Activated T-cell treated with anti-CD3 and anti-CD28 coated beads, Interleukin-2, amount 50 U/mL, for 72 hours (primary cell): ENCODE data around the gene PPP2R5E. TPM values are rescaled to one million over a fixed set of nuclear protein-coding genes. Genes with fewer than 3 reads are reported as not detected.

Source experiments
- ATAC-seq, 2 donors: fragments of 150-1000 bp; cut with Tn5 transposase; replicated peaks in 1 of 2; 2 replicates each; pipeline ENCODE4 v1.10.0; 2021; ENCODE audit warnings: moderate library complexity in 2 of 2, mild to moderate bottlenecking in 1 of 2
- DNase-seq, 2 donors: peaks; one replicate each; pipeline ENCODE4 v3.0.0; 2021 to 2022; ENCODE audit warnings: mixed read lengths in 1 of 2
- H3K27ac Mint-ChIP-seq: one replicate; pipeline ENCODE4 v1.8.0; 2022; ENCODE audit warnings: mild to moderate bottlenecking, moderate library complexity, mixed read lengths
- H3K27me3 Mint-ChIP-seq: one replicate; pipeline ENCODE4 v1.8.0; 2022; ENCODE audit warnings: low read depth, mixed read lengths
- H3K36me3 Mint-ChIP-seq, 2 donors: one replicate each; pipeline ENCODE4 v1.8.0; 2022; ENCODE audit warnings: mixed read lengths in 2 of 2, mild to moderate bottlenecking in 1 of 2; ENCODE audit not compliant: insufficient read depth in 2 of 2
- H3K4me1 Mint-ChIP-seq: one replicate; pipeline ENCODE4 v1.8.0; 2022; ENCODE audit warnings: low read depth, mixed read lengths
- H3K4me3 Mint-ChIP-seq, 2 donors: one replicate each; pipeline ENCODE4 v1.8.0; 2022; ENCODE audit warnings: mild to moderate bottlenecking in 2 of 2, mixed read lengths in 2 of 2, moderate library complexity in 2 of 2
- H3K9me3 Mint-ChIP-seq, 2 donors: one replicate each; pipeline ENCODE4 v1.8.0; 2022; ENCODE audit warnings: mixed read lengths in 2 of 2
- total RNA-seq, 2 donors: library from RNA; stranded (reverse); gene quantifications; one replicate each; pipeline ENCODE4 v1.2.3, GENCODE V29; 2022

PPP2R5E gene
- total RNA-seq, 2 donors from 2014 or later, result 40.6 to 44.9 TPM

DNA sequence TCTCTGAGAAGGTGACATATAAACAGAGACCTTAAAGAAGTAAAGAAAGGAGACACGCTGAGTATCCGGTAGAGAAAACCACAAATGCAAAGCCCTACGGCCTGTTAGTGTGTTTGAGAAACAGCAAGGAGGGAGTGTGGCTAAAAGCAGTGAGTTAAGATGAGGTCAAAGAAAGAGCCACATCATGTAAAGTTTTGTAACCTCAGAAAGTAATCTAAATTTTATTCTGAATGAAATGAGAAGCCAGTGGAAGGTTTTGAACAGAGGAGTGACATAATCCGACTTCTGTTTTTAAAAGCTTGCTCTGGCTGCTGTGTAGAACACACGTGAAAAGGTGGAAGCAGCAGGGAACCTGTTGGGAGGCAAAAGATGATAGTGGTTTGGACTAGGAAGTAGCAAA is 32.6 kb downstream of the PPP2R5E start:
- Mint-ChIP-seq H3K27me3 (no peaks in the 10 kb centered on the region), H3K36me3 (peaks cover 0 to 3% of the 10 kb centered on the region in 2 donors), H3K4me3 (peak overlapping the region; percentile 20 to 57), H3K4me1 (peaks cover 56% of the 10 kb centered on the region), H3K27ac (peak overlapping the region; percentile 38), H3K9me3 (peaks cover 0 to 3% of the 10 kb centered on the region in 2 donors)
- DNase-seq (peak; percentile 35 to 46), ATAC-seq (peak; percentile 94 to 99)

DNA sequence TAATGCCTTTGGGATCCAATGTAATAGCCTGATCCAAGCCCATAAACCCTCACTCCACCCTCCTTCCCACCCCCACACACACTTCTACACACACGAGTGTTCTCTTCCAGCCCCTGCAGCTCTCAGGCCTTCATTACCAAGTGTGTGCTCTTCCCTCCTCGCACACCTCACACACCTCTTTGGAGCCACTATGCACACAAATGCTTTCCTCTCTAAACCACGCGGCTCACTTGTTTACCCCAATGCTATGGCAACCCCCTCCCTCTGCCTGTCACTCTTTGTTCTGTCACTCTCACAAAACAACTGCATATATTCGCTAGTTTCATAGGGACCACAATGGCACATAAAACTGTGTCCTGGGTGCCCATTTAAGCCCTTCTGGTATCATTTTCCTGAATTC is 35.1 kb downstream of the PPP2R5E start:
- H3K4me3 Mint-ChIP-seq, result no peak overlapping the region
- ATAC-seq (peak in 1 of 2 donors; percentile 58), DNase-seq (peak in 1 of 2 donors; percentile 19)
- H3K4me1 Mint-ChIP-seq, result peaks cover 37% of the 10 kb centered on the region
- no peaks in the 10 kb centered on the region for H3K27me3 Mint-ChIP-seq
- H3K9me3 Mint-ChIP-seq, result peaks cover 0 to 3% of the 10 kb centered on the region in 2 donors
- peak overlapping the region; percentile 38 for H3K27ac Mint-ChIP-seq
- H3K36me3 Mint-ChIP-seq, result peaks cover 0 to 3% of the 10 kb centered on the region in 2 donors

DNA sequence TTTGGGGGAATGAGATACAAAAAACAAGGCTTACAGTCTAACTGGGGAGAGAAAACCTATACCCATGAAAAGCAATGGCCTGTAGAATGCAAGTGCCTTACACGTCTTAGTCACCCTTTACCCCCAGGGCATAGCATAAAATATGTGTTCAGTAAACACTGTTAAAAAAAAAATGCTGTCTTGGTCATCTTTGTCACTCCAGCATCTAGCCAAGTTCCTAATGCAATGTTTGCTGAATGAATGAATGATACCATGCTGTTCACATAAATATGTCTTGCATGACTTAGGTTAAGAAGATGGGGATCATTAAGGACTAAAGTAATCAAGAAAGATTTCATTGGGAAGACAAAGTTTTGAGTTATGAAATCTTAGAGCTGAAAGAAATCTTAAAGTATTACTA is 38.5 kb downstream of the PPP2R5E start:
- Mint-ChIP-seq H3K27ac (no peak overlapping the region), H3K4me3 (no peak overlapping the region), H3K4me1 (peaks cover 18% of the 10 kb centered on the region), H3K27me3 (no peaks in the 10 kb centered on the region), H3K9me3 (peaks cover 0 to 3% of the 10 kb centered on the region in 2 donors), H3K36me3 (peaks cover 0 to 3% of the 10 kb centered on the region in 2 donors)
- ATAC-seq (no peak), DNase-seq (no peak)

DNA sequence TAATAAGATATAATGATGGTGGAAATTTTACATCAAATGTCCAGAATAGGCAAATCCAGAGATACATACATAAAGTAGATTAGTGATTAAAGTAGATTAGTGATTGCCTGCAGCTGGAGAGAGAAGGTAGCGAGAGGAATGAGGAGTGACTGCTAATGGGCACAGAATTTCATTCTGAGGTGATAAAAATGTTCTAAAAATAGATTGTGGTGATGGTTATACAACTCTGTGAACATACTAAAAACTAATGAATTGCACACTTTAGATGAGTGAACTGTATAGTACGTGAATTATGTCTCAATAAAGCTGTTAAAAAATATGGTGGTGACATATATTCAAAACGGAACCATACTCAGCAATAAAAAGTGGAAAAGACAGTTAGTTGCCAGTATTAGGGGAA is 41.7 kb downstream of the PPP2R5E start:
- Mint-ChIP-seq H3K4me3 (no peak overlapping the region), H3K27me3 (no peaks in the 10 kb centered on the region), H3K36me3 (peaks cover 0 to 2% of the 10 kb centered on the region in 2 donors), H3K9me3 (no peaks in the 10 kb centered on the region), H3K4me1 (peaks cover 12% of the 10 kb centered on the region), H3K27ac (no peak overlapping the region)
- no peak for DNase-seq
- ATAC-seq, result no peak

DNA sequence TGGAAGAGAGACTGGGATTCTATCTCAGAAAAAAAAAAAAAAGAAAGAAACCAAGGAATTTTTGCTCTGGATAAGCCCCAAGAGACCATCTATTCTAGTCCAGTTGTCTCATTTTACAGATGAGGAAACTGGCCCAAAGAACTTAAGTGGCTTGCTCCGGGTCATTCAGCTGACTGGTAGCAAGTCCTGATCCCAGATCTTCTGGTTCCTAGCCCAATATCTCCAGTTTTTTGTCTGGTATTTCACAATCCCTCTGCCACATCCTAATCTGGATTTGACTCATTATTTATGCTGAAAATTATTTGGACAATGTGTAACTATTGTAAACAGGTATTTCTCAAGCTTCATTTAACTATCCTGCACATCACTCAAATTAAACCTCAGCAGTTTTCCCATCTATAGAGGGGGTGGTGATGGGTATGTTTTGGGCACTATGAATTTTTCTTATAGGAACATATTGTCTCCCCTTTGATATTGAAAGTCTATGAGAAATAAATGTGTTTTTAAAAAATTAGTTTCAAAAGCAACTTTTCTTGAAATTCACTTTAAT is 43.4 kb downstream of the PPP2R5E start:
- no peaks in the 10 kb centered on the region for H3K27me3 Mint-ChIP-seq
- no peaks in the 10 kb centered on the region for H3K9me3 Mint-ChIP-seq
- no peak overlapping the region for H3K27ac Mint-ChIP-seq
- H3K36me3 Mint-ChIP-seq, result peaks cover 0 to 2% of the 10 kb centered on the region in 2 donors
- H3K4me3 Mint-ChIP-seq, result no peak overlapping the region
- ATAC-seq (no peak), DNase-seq (no peak)
- peaks cover 12% of the 10 kb centered on the region for H3K4me1 Mint-ChIP-seq

DNA sequence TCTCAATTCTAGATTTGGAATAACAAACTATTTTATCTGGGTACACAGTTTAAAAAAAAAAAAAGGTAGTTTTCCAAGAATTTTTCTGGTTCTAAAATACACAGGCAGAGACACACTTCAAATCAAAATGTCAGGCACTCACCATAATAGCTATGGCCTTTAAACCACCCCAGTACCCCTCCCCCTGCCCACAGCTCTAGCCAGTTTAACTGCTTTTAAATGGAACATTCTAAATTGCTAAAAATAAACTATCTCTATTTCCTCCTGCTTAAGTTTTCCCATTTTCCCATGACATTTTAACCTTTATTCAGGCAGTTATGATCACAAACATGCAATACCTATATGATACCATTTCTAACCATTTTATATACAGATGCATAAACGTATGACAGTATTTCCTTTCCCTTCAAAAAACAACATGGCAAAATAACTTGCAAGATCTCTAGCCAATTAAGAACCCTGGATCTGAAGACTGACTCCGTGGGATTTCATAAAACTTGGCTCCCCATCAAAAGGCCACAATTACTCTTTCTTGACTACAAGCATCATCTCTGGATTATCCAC is 46.3 kb downstream of the PPP2R5E start:
- no peak overlapping the region for H3K4me3 Mint-ChIP-seq
- no peak overlapping the region for H3K27ac Mint-ChIP-seq
- H3K4me1 Mint-ChIP-seq, result peaks cover 26% of the 10 kb centered on the region
- H3K36me3 Mint-ChIP-seq, result peaks cover 0 to 2% of the 10 kb centered on the region in 2 donors
- no peaks in the 10 kb centered on the region for H3K9me3 Mint-ChIP-seq
- H3K27me3 Mint-ChIP-seq, result no peaks in the 10 kb centered on the region
- DNase-seq (no peak), ATAC-seq (no peak)

DNA sequence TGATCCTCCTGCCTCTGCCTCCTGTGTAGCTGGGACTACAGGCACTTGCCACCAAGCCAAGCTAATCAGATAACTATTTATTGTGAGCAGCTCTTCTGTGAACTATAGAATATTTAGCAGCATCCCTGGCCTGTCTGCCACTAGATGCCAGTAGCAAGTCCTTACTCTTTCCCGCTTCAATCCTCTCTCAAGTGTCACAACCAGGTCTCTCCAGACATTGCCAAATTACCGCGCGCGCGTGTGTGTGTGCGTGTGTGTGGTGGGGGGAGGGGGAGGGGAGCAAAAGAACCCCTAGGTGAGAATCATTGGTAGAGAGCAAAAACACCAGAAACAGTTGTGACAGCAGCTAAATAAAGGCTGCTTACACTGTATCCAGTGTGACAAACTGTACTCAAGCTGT is 49.9 kb downstream of the PPP2R5E start:
- DNase-seq (no peak), ATAC-seq (no peak)
- H3K4me1 Mint-ChIP-seq, result peaks cover 26% of the 10 kb centered on the region
- no peak overlapping the region for H3K4me3 Mint-ChIP-seq
- H3K36me3 Mint-ChIP-seq, result no peaks in the 10 kb centered on the region
- no peaks in the 10 kb centered on the region for H3K27me3 Mint-ChIP-seq
- no peaks in the 10 kb centered on the region for H3K9me3 Mint-ChIP-seq
- H3K27ac Mint-ChIP-seq, result no peak overlapping the region

DNA sequence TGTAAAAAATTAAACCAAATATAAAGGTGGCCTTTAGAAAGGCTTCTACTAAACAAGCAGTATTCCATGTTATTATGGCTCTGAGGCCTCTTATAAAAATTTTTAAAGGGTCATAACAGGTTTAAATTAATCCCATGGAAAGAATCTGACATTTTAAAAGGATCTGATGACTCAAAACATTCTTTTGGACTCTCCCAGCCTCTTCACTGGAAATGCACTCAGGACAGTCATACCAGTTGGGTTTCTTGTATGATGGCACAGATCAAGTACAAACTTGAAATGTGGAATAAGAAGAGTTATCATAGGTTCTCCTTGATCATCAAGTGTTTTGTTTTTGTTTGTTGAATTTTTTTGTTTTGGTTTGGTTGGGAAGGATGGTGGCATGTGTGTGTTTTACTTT is 50.8 kb downstream of the PPP2R5E start:
- DNase-seq, result no peak
- no peak overlapping the region for H3K4me3 Mint-ChIP-seq
- peaks cover 29% of the 10 kb centered on the region for H3K4me1 Mint-ChIP-seq
- H3K27me3 Mint-ChIP-seq, result no peaks in the 10 kb centered on the region
- H3K9me3 Mint-ChIP-seq, result no peaks in the 10 kb centered on the region
- no peaks in the 10 kb centered on the region for H3K36me3 Mint-ChIP-seq
- ATAC-seq, result no peak
- H3K27ac Mint-ChIP-seq, result no peak overlapping the region

DNA sequence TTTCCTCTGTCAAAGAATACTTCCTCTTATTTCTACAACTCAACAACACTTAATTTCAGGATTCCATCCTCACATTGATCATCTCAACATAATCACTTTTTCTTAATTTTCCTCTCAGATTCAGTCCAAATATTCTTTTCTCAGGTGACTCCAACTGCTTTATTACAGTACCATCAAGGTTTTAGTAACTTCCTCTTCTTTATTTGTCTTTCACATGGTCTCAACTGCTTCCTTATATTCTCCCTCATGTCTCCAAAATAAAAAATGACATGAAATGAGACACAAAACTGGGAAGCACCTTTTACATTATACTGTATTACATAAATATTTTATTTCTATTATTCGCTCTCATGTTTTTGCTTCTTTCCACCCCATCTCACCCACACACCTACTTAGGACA is 55.5 kb downstream of the PPP2R5E start:
- Mint-ChIP-seq H3K27me3 (no peaks in the 10 kb centered on the region), H3K36me3 (no peaks in the 10 kb centered on the region), H3K4me1 (peaks cover 39% of the 10 kb centered on the region), H3K4me3 (no peak overlapping the region), H3K27ac (no peak overlapping the region), H3K9me3 (no peaks in the 10 kb centered on the region)
- DNase-seq (no peak), ATAC-seq (no peak)

DNA sequence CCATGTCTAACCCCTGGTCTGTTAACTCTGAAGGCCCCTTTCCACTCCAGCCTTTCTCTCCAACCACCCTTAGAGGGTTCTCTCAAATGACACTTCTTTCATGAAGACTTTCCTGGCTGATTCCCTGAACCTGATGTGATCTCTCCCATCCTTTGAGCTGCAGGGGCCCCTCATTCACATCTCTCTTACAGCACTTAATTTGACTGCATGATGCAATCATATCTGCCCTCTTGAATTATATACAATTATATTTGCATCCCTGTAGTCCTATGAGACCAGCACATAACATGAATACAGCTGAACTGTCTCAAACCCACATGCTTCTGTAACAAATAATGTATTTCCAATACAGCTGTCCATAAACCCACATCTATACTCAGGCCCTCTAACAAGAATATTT is 56.4 kb downstream of the PPP2R5E start:
- H3K27ac Mint-ChIP-seq, result peak overlapping the region; percentile 79
- H3K27me3 Mint-ChIP-seq, result no peaks in the 10 kb centered on the region
- DNase-seq (no peak), ATAC-seq (no peak)
- H3K9me3 Mint-ChIP-seq, result no peaks in the 10 kb centered on the region
- H3K4me1 Mint-ChIP-seq, result peaks cover 34% of the 10 kb centered on the region
- H3K4me3 Mint-ChIP-seq, result no peak overlapping the region
- H3K36me3 Mint-ChIP-seq, result no peaks in the 10 kb centered on the region

DNA sequence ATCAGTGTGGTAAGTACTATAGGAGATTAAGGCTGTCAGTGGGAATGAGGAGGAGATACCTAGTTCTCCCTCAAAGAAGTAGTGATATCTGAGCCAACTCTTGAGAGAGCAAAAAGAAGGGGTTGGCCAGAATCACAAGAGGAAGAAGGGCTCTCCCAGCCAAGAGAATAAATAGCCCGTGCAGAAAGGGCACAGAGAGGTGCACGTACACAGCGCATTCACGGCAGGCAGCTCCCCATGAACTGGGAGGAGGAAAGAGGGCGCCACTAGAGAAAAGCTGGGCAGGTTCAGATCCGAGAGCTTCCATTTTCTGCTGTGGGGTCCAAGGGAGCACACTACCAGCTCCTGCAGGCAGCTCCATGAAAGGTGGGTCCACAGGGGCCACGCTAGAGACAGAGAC is 59.9 kb downstream of the PPP2R5E start:
- Mint-ChIP-seq H3K27ac (no peak overlapping the region), H3K27me3 (no peaks in the 10 kb centered on the region), H3K9me3 (no peaks in the 10 kb centered on the region), H3K4me1 (peaks cover 45% of the 10 kb centered on the region), H3K4me3 (peak overlapping the region in 1 of 2 donors; percentile 17), H3K36me3 (no peaks in the 10 kb centered on the region)
- DNase-seq, result no peak
- no peak for ATAC-seq

DNA sequence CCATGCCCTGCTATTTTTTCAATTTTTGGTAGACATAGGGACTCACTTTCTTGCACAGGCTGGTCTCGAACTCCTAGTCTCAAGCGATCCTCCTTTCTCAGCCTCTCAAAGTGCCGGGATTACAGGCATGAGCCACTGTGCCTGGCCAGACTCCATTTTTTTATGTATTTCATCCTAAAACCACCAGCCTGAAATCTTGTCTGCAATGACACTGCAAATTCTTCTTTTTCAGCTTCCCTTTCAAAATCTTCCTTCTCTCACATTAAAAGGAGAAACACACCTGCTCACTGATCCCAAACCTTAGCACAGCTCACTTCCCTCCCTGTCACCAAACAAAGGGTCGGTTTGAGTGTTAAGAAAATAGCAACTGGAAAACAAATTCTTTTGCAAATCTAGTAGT is 62.6 kb downstream of the PPP2R5E start:
- H3K27ac Mint-ChIP-seq, result no peak overlapping the region
- no peak overlapping the region for H3K4me3 Mint-ChIP-seq
- no peaks in the 10 kb centered on the region for H3K9me3 Mint-ChIP-seq
- no peak for DNase-seq
- ATAC-seq, result no peak
- peaks cover 60% of the 10 kb centered on the region for H3K4me1 Mint-ChIP-seq
- no peaks in the 10 kb centered on the region for H3K36me3 Mint-ChIP-seq
- no peaks in the 10 kb centered on the region for H3K27me3 Mint-ChIP-seq

DNA sequence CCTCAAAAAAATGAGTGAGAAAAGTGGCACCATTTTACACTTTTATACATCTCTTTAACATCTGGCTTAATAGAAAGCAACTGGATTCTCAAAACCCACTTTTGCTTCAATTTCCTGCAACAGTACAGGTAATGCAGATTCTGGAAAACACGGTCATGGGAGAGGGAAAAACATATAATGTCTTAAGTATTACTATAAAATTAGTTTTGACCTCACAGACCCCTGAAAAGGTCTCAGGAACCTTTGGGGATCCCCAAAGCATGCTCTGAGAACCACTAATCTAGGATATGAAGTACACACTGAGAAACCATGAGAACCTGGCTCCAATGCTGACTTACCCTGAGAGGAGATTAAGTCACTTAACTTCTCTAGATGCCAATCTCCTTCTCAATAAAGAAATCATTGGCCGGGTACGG is 64.7 kb downstream of the PPP2R5E start:
- ATAC-seq (peak; percentile 74 to 77), DNase-seq (peak; percentile 28 to 40)
- Mint-ChIP-seq H3K27me3 (no peaks in the 10 kb centered on the region), H3K4me3 (peak overlapping the region; percentile 25 to 33), H3K36me3 (no peaks in the 10 kb centered on the region), H3K9me3 (no peaks in the 10 kb centered on the region), H3K27ac (peak overlapping the region; percentile 34), H3K4me1 (peaks cover 48% of the 10 kb centered on the region)

DNA sequence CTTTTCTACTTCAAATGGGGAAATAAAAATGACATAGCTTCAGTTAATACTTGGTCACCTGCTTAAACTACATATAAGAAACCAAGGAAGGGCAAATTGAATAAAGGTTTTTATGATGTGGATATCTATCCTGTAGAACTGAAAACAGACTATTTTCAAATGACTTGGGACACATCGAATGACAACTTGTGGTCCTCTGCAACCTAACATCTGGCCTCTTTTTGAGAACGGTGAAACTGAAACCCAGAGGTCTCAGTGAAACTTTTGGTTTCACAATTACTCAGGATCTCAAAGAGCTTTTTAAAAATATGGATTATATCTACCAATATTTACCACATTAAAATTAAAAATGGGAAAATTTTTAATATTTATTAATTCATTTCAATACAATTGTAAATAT is 65.2 kb downstream of the PPP2R5E start:
- no peaks in the 10 kb centered on the region for H3K9me3 Mint-ChIP-seq
- peak; percentile 93 to 94 for ATAC-seq
- no peaks in the 10 kb centered on the region for H3K27me3 Mint-ChIP-seq
- H3K4me3 Mint-ChIP-seq, result peak overlapping the region; percentile 23 to 63
- peaks cover 44% of the 10 kb centered on the region for H3K4me1 Mint-ChIP-seq
- H3K36me3 Mint-ChIP-seq, result no peaks in the 10 kb centered on the region
- peak overlapping the region; percentile 22 for H3K27ac Mint-ChIP-seq
- DNase-seq, result peak; percentile 41 to 50
